HepG2 (cell line): ENCODE results near the gene SLC35B1. TPM values are rescaled to one million over a fixed set of nuclear protein-coding genes. Genes with fewer than 3 reads are reported as not detected.
A peak's percentile ranks its signal among the peaks of the same experiment; 100 is the strongest.

Experiments used
- AGO1 ChIP-seq: fragments of 200-400 bp; formaldehyde crosslinking; IDR thresholded peaks from 2 replicates; pipeline ENCODE4 v1.6.1; 2017; ENCODE audit warnings: mild to moderate bottlenecking, low read depth, low read length, moderate library complexity; ENCODE audit not compliant: poor library complexity, severe bottlenecking
- FOXP4 ChIP-seq: sonication (generic); formaldehyde crosslinking; IDR thresholded peaks from 2 replicates; pipeline ENCODE4 v1.4.0; 2020; ENCODE audit warnings: missing genetic modification reagents
- GZF1 ChIP-seq: sonication (generic); formaldehyde crosslinking; IDR thresholded peaks from 2 replicates; pipeline ENCODE4 v1.5.1; 2020; ENCODE audit warnings: mild to moderate bottlenecking, missing genetic modification reagents
- MED13 ChIP-seq: sonication (generic); formaldehyde crosslinking; IDR thresholded peaks from 2 replicates; pipeline ENCODE4 v1.5.0; 2020; ENCODE audit warnings: missing genetic modification reagents
- TRIM24 ChIP-seq: sonication (generic); formaldehyde crosslinking; IDR thresholded peaks from 2 replicates; pipeline ENCODE4 v1.8.0; 2022; ENCODE audit warnings: mild to moderate bottlenecking, missing genetic modification reagents
- ZBTB3 ChIP-seq: sonication (generic); formaldehyde crosslinking; IDR thresholded peaks from 2 replicates; pipeline ENCODE4 v1.4.0; 2020; ENCODE audit warnings: low read depth, mild to moderate bottlenecking, moderate library complexity, missing genetic modification reagents, borderline replicate concordance
- ZBTB8A ChIP-seq: sonication (generic); formaldehyde crosslinking; IDR thresholded peaks from 2 replicates; pipeline ENCODE4 v1.4.0; 2020; ENCODE audit warnings: mild to moderate bottlenecking, low read depth, missing genetic modification reagents, borderline replicate concordance
- ZNF317 ChIP-seq: sonication (generic); formaldehyde crosslinking; IDR thresholded peaks from 2 replicates; pipeline ENCODE4 v1.5.0; 2020; ENCODE audit warnings: mild to moderate bottlenecking, missing genetic modification reagents
- ZNF484 ChIP-seq: sonication (generic); formaldehyde crosslinking; IDR thresholded peaks from 2 replicates; pipeline ENCODE4 v1.5.1; 2020; ENCODE audit warnings: mild to moderate bottlenecking, low read depth, missing genetic modification reagents, borderline replicate concordance
- ZNF607 ChIP-seq: sonication (generic); formaldehyde crosslinking; IDR thresholded peaks from 2 replicates; pipeline ENCODE4 v1.5.1; 2020; ENCODE audit warnings: missing genetic modification reagents, mild to moderate bottlenecking, borderline replicate concordance
- ZNF761 ChIP-seq: sonication (generic); formaldehyde crosslinking; conservative IDR thresholded peaks from 2 replicates; pipeline ENCODE4 v1.4.0; 2020; ENCODE audit warnings: mild to moderate bottlenecking, missing genetic modification reagents
- polyA plus RNA-seq, 8 experiments: library from polyadenylated mRNA; depleted of rRNA in 3 of 8; stranded (reverse) in 7 of 8; unstranded in 1 of 8; fragments of >200 nt; fragmentation: Illumina TruSeq in 4 of 8; extraction: Trizol in 4 of 8; gene quantifications; 2 replicates each; pipeline versions ENCODE4 v1.2.1 to v1.2.3, GENCODE V29; 2011 to 2016; ENCODE audit warnings: low read depth in 4 of 8, missing spikeins in 1 of 8, mixed read lengths in 1 of 8; ENCODE audit not compliant: insufficient read depth in 1 of 8
- total RNA-seq, 5 experiments: library from RNA; depleted of rRNA; stranded (reverse); fragments of >200 nt; fragmentation: Illumina TruSeq; extraction: Trizol; gene quantifications; 2 replicates each; pipeline ENCODE4 v1.2.3, GENCODE V29; 2016; ENCODE audit warnings: low read depth in 1 of 5
- TF ChIP-seq, protein P1 (sequence below): sonication (generic); formaldehyde crosslinking; IDR thresholded peaks from 2 replicates; pipeline ENCODE4 v1.5.0; 2020; ENCODE audit warnings: missing genetic modification reagents, mild to moderate bottlenecking, borderline replicate concordance
- TF ChIP-seq, protein P2 (sequence below): sonication (generic); formaldehyde crosslinking; IDR thresholded peaks from one replicate; pipeline ENCODE4 v1.5.1; 2020; ENCODE audit warnings: mild to moderate bottlenecking, missing genetic modification reagents; ENCODE audit errors: not compliant biosample characterization

SLC35B1 gene
- total and polyA plus RNA-seq, 2 of the 13 experiments (the other 11 are each of a cell fraction or from before 2014, with no cell fraction given) = 99.6 to 113 TPM

GRCh38 chr17:49677933-49678847 lies 29.6 kb downstream of the SLC35B1 start, which contains the start of gene SPOP (continued):
- TF ChIP-seq ZNF484 (CRISPR knock-in tag) (no peak; the same call in 1 of the 2 replicates), TRIM24 (no peak), GZF1 (peak; percentile 74; the same call in 1 of the 2 replicates), AGO1 (peak; percentile 14), ZNF761 (CRISPR knock-in tag) (peak; percentile 98), ZNF317 (CRISPR knock-in tag) (peak; percentile 90), ZBTB3 (peak; percentile 95), MED13 (CRISPR knock-in tag) (peak; percentile 67; the same call in 1 of the 2 replicates), ZBTB8A (CRISPR knock-in tag) (0 out of 2 replicates have a peak, but pooled peaks have one; percentile 44), FOXP4 (CRISPR knock-in tag) (peak; percentile 93), ZNF607 (peak; percentile 99)
- TF ChIP-seq, protein P1, sequence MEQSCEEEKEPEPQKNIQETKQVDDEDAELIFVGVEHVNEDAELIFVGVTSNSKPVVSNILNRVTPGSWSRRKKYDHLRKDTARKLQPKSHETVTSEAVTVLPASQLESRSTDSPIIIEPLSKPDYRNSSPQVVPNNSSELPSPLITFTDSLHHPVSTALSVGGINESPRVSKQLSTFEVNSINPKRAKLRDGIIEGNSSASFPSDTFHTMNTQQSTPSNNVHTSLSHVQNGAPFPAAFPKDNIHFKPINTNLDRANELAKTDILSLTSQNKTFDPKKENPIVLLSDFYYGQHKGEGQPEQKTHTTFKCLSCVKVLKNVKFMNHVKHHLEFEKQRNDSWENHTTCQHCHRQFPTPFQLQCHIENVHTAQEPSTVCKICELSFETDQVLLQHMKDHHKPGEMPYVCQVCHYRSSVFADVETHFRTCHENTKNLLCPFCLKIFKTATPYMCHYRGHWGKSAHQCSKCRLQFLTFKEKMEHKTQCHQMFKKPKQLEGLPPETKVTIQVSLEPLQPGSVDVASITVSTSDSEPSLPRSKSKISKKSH (CRISPR knock-in tag) = peak; percentile 98
- TF ChIP-seq, protein P2, sequence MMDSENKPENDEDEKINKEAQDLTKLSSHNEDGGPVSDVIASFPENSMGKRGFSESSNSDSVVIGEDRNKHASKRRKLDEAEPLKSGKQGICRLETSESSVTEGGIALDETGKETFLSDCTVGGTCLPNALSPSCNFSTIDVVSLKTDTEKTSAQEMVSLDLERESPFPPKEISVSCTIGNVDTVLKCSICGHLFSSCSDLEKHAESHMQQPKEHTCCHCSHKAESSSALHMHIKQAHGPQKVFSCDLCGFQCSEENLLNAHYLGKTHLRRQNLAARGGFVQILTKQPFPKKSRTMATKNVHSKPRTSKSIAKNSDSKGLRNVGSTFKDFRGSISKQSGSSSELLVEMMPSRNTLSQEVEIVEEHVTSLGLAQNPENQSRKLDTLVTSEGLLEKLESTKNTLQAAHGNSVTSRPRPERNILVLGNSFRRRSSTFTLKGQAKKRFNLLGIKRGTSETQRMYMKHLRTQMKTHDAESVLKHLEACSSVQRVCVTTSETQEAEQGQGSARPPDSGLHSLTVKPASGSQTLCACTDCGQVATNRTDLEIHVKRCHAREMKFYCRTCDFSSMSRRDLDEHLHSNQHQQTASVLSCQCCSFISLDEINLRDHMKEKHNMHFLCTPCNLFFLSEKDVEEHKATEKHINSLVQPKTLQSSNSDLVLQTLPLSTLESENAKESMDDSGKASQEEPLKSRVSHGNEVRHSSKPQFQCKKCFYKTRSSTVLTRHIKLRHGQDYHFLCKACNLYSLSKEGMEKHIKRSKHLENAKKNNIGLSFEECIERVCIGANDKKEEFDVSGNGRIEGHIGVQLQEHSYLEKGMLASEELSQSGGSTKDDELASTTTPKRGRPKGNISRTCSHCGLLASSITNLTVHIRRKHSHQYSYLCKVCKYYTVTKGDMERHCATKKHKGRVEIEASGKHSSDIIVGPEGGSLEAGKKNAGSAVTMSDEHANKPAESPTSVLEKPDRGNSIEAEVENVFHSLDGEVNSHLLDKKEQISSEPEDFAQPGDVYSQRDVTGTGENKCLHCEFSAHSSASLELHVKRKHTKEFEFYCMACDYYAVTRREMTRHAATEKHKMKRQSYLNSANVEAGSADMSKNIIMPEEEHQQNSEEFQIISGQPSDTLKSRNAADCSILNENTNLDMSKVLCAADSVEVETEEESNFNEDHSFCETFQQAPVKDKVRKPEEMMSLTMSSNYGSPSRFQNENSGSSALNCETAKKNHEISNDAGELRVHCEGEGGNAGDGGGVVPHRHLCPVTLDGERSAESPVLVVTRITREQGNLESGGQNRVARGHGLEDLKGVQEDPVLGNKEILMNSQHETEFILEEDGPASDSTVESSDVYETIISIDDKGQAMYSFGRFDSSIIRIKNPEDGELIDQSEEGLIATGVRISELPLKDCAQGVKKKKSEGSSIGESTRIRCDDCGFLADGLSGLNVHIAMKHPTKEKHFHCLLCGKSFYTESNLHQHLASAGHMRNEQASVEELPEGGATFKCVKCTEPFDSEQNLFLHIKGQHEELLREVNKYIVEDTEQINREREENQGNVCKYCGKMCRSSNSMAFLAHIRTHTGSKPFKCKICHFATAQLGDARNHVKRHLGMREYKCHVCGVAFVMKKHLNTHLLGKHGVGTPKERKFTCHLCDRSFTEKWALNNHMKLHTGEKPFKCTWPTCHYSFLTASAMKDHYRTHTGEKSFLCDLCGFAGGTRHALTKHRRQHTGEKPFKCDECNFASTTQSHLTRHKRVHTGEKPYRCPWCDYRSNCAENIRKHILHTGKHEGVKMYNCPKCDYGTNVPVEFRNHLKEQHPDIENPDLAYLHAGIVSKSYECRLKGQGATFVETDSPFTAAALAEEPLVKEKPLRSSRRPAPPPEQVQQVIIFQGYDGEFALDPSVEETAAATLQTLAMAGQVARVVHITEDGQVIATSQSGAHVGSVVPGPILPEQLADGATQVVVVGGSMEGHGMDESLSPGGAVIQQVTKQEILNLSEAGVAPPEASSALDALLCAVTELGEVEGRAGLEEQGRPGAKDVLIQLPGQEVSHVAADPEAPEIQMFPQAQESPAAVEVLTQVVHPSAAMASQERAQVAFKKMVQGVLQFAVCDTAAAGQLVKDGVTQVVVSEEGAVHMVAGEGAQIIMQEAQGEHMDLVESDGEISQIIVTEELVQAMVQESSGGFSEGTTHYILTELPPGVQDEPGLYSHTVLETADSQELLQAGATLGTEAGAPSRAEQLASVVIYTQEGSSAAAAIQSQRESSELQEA (CRISPR knock-in tag) = peak; percentile 92
